Transverse colon (tissue), 4 donors: ENCODE measurements around the gene NTN5. TPM values are rescaled to one million over a fixed set of nuclear protein-coding genes. Genes with fewer than 3 reads are reported as not detected.

Experiments used
- DNase-seq: peaks from one replicate; pipeline ENCODE4 v3.0.0-alpha.2; 2019
- H3K27ac ChIP-seq, 4 donors: fragments of 200-600 bp; sonication (generic); 2 replicates each; pipeline ENCODE4 v1.5.1; 2016 to 2018; ENCODE audit warnings: inconsistent platforms in 4 of 4
- H3K27me3 ChIP-seq: fragments of 200-600 bp; sonication (generic); 2 replicates; pipeline ENCODE4 v1.5.1; 2017; ENCODE audit warnings: inconsistent platforms
- H3K36me3 ChIP-seq, 4 donors: fragments of 200-600 bp; sonication (generic); 2 replicates each; pipeline ENCODE4 v1.5.1; 2017 to 2019; ENCODE audit warnings: inconsistent platforms in 4 of 4
- H3K4me1 ChIP-seq, 4 donors: fragments of 200-600 bp; sonication (generic); 2 replicates each; pipeline ENCODE4 v1.5.1; 2017 to 2020; ENCODE audit warnings: inconsistent platforms in 4 of 4
- H3K4me3 ChIP-seq, 4 donors: fragments of 200-600 bp; sonication (generic); 1 replicate in 1 of 4; 2 replicates in 3 of 4; pipeline versions ENCODE4 v1.5.1 to v1.6.1; 2017 to 2019; ENCODE audit warnings: inconsistent platforms in 4 of 4
- H3K9me3 ChIP-seq, 2 donors: fragments of 200-600 bp; sonication (generic); 2 replicates each; pipeline ENCODE4 v1.5.1; 2017 to 2019; ENCODE audit warnings: inconsistent platforms in 2 of 2
- CTCF ChIP-seq, 5 experiments: fragments of 200-600 bp in 3 of 5; fragments of 450-650 bp in 2 of 5; sonication (generic) in 3 of 5; IDR thresholded peaks; 1 replicate in 2 of 5; 2 replicates in 3 of 5; pipeline ENCODE4 v1.5.1; 2016 to 2017; ENCODE audit warnings: antibody characterized with exemption in 5 of 5, inconsistent platforms in 3 of 5, mild to moderate bottlenecking in 2 of 5, moderate library complexity in 1 of 5
- EP300 ChIP-seq: sonication (generic); formaldehyde crosslinking; IDR thresholded peaks from one replicate; pipeline ENCODE4 v1.6.1; 2017; ENCODE audit warnings: antibody characterized with exemption, low read depth
- POLR2A ChIP-seq: fragments of 450-650 bp; IDR thresholded peaks from one replicate; pipeline ENCODE4 v1.6.1; 2016; ENCODE audit warnings: antibody characterized with exemption, mild to moderate bottlenecking, moderate library complexity
- POLR2AphosphoS5 ChIP-seq, 3 donors: sonication (generic); formaldehyde crosslinking; IDR thresholded peaks; one replicate each; pipeline ENCODE4 v1.6.1; 2016; ENCODE audit warnings: antibody characterized with exemption in 3 of 3
- WGBS, 2 donors: methylation state at CpG; one replicate each; pipeline ENCODE4 v1.1.5; 2018; ENCODE audit warnings: low coverage in 1 of 2; 5-methylcytosine and 5-hydroxymethylcytosine counted together
- in situ Hi-C, 4 donors: fragments of 200-750 bp; cut with MboI; loops; one replicate each; pipeline versions ENCODE4 v1.15.0 to v1.15.1; 2017; ENCODE audit warnings: low sequenced_read_pairs in 3 of 4, low pct_ligation_motif_present in 1 of 4, low pct_unique_long_range_greater_than_20kb in 1 of 4
- intact Hi-C: fragments of 100-400 bp; cut with DNase I; formaldehyde crosslinking; loops from one replicate; pipeline ENCODE4 v1.15.1; 2023; ENCODE audit warnings: low total_unique reads
- total RNA-seq, 4 donors: library from RNA; depleted of rRNA; stranded (reverse); fragments of >200 nt; gene quantifications; one replicate each; pipeline ENCODE4 v1.1.0, GENCODE V29; 2016

The NTN5 gene
- total RNA-seq, 4 donors from 2014 or later, result 0.41 to 1.1 TPM; not detected in 2

DNA sequence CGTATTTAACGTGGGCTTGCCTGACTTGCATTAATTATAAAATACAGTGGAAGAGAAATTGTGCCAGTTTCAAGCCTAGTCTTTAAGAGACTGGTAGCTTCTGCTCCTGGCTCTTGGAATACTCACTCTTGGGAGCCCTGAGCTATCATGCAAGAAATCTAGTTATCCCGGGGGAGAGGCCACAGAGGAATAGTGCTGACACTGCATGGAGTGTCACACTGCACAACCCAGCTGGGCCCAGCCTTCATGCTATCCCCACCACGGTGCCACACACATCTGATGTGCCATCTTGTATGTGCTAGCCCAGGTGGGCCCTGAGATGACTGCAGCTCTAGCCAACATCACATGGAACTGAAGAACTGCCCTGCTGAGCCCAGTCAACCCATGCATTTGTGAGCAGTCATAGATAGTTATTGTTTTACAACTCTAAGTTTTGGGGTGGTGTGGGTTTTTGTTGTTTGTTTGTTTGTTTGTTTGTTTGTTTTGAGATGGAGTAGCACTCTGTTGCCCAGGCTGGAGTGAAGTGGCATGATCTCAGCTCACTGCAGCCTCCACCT, 38.4 kb upstream of the NTN5 start:
- TF ChIP-seq CTCF (IDR thresholded peaks at IDR 0.05), result no peak
- no peak for TF ChIP-seq POLR2A
- TF ChIP-seq POLR2AphosphoS5 (IDR thresholded peaks at IDR 0.05), result no peak
- TF ChIP-seq EP300, result no peak
- no peak overlapping the region for H3K27ac ChIP-seq
- H3K9me3 ChIP-seq, result no peaks in the 10 kb centered on the region
- H3K27me3 ChIP-seq, result no peaks in the 10 kb centered on the region
- no peak for DNase-seq
- WGBS, 2 donors, result 60 to 89% methylated on average over 1 to 4 of the region's 4 CpGs
- no peak overlapping the region for H3K4me3 ChIP-seq
- in situ Hi-C loops (no loop called here), intact Hi-C loops (no loop called here)
- no peaks in the 10 kb centered on the region for H3K36me3 ChIP-seq
- H3K4me1 ChIP-seq, result peaks cover 16 to 28% (median 25%) of the 10 kb centered on the region in 4 donors

- in situ Hi-C loops (no loop called here), intact Hi-C loops (no loop called here)
- 61 to 66% methylated on average over 3 to 10 of the region's 11 CpGs for WGBS, 2 donors
- Histone ChIP-seq H3K27me3 (no peaks in the 10 kb centered on the region), H3K27ac (no peak overlapping the region), H3K36me3 (no peaks in the 10 kb centered on the region), H3K4me1 (peaks cover 4 to 8% (median 7%) of the 10 kb centered on the region in 4 donors), H3K4me3 (no peak overlapping the region), H3K9me3 (no peaks in the 10 kb centered on the region)
- TF ChIP-seq POLR2A (no peak), POLR2AphosphoS5 (IDR thresholded peaks at IDR 0.05) (no peak), EP300 (no peak), CTCF (IDR thresholded peaks at IDR 0.05) (no peak)
- DNase-seq, result no peak
Measured at GRCh38 chr19:48708471-48708870, 35.7 kb upstream of the NTN5 start.

DNA sequence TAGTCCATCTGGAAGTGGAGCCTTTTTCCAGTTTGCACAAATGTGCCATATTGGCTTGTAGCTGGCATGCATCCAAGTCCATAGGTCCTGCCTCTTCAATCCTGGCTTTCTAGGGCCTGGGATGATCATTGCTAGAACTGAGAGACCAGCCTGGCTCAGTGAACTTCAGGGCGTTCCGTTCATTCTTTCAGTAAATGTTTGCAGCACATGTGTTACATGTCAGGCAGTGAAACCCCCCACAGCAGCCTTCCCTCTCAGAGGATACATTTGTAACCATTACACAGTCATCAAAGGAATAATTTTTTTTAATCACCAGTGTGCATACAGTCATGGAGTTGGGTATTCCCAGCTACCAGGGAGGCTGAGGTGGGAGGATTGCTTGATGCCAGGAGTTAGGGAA, 32.6 kb upstream of the NTN5 start:
- in situ Hi-C loops (no loop called here), intact Hi-C loops (no loop called here)
- DNase-seq, result no peak
- Histone ChIP-seq H3K9me3 (no peaks in the 10 kb centered on the region), H3K27me3 (no peaks in the 10 kb centered on the region), H3K27ac (no peak overlapping the region), H3K4me3 (no peak overlapping the region), H3K36me3 (no peaks in the 10 kb centered on the region), H3K4me1 (no peaks in the 10 kb centered on the region)
- 76% methylated on average over 2 of the region's 2 CpGs; no CpG with 5 or more reads in 1 of the 2 donors for WGBS, 2 donors
- TF ChIP-seq CTCF (IDR thresholded peaks at IDR 0.05) (no peak), EP300 (no peak), POLR2AphosphoS5 (IDR thresholded peaks at IDR 0.05) (no peak), POLR2A (no peak)

DNA sequence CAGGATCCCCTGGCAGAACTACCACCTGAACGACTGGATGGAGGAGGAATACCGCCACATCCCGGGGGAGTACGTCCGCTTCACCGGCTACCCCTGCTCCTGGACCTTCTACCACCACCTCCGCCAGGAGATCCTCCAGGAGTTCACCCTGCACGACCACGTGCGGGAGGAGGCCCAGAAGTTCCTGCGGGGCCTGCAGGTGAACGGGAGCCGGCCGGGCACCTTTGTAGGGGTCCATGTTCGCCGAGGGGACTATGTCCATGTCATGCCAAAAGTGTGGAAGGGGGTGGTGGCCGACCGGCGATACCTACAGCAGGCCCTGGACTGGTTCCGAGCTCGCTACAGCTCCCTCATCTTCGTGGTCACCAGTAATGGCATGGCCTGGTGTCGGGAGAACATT, 30.5 kb upstream of the NTN5 start:
- H3K27ac ChIP-seq, result no peak overlapping the region
- no peaks in the 10 kb centered on the region for H3K9me3 ChIP-seq
- in situ Hi-C loops, result no loop called here
- WGBS, 2 donors, result 97% methylated on average over 23 of the region's 23 CpGs; no CpG with 5 or more reads in 1 of the 2 donors
- DNase-seq, result no peak
- no peak for TF ChIP-seq POLR2AphosphoS5 (IDR thresholded peaks at IDR 0.05)
- no peak for TF ChIP-seq CTCF (IDR thresholded peaks at IDR 0.05)
- no peak for TF ChIP-seq POLR2A
- no peak for TF ChIP-seq EP300
- H3K27me3 ChIP-seq, result no peaks in the 10 kb centered on the region
- no peaks in the 10 kb centered on the region for H3K36me3 ChIP-seq
- intact Hi-C loops, result no loop called here
- no peak overlapping the region for H3K4me3 ChIP-seq
- peaks cover 0 to 3% (median 1%) of the 10 kb centered on the region in 4 donors for H3K4me1 ChIP-seq
